GM12892 (cell line): ENCODE results near the gene OR8B4.

Source experiments
- POLR2A ChIP-seq: IDR thresholded peaks from 2 replicates; pipeline ENCODE4 v1.6.1; 2011; ENCODE audit warnings: low read depth, low read length, control low read depth
- TAF1 ChIP-seq: IDR thresholded peaks from 2 replicates; pipeline ENCODE4 v1.6.1; 2011; ENCODE audit warnings: low read depth, mild to moderate bottlenecking, control low read depth, low read length, borderline replicate concordance

GRCh38 chr11:124446916-124447315 lies 22.2 kb upstream of the OR8B4 start:
- no peak for TF ChIP-seq POLR2A
- TF ChIP-seq TAF1, result no peak
